ENCODE measurements around the gene SPATS2.
"Not testable (repeated sequence)": the region's sequence is repeated elsewhere in the genome, so short reads cannot be mapped to it uniquely, and the experiment has no call there.

The SPATS2 gene

GRCh38 chr12:49518914-49519573 lies 151.8 kb downstream of the SPATS2 start:
- DNase-seq (ENCODE audit: low read depth): no peak

GRCh38 chr12:49519574-49519936 lies 152.3 kb downstream of the SPATS2 start:
- DNase-seq (ENCODE audit: low read depth): no peak

- DNase-seq (ENCODE audit: low read depth): no peak
Observed at GRCh38 chr12:49521389-49521788, 154.1 kb downstream of the SPATS2 start.

GRCh38 chr12:49524660-49525324 lies 157.5 kb downstream of the SPATS2 start:
- no peak for DNase-seq (ENCODE audit: low read depth)

GRCh38 chr12:49525942-49526341 lies 158.7 kb downstream of the SPATS2 start:
- no peak for DNase-seq (ENCODE audit: low read depth)

- DNase-seq (ENCODE audit: low read depth): no peak
Observed at GRCh38 chr12:49527361-49528130, 160.3 kb downstream of the SPATS2 start.

GRCh38 chr12:49529414-49529813 lies 162.2 kb downstream of the SPATS2 start:
- DNase-seq (ENCODE audit: low read depth): no peak

GRCh38 chr12:49531745-49532144 lies 164.5 kb downstream of the SPATS2 start:
- no peak for DNase-seq (ENCODE audit: low read depth)

- DNase-seq (ENCODE audit: low read depth): no peak
Observed at GRCh38 chr12:49533331-49533730, 166.1 kb downstream of the SPATS2 start.

- DNase-seq (ENCODE audit: low read depth): not testable (repeated sequence)
Observed at GRCh38 chr12:49534122-49534521, 166.9 kb downstream of the SPATS2 start.

- DNase-seq (ENCODE audit: low read depth): no peak
Observed at GRCh38 chr12:49534731-49535278, 167.5 kb downstream of the SPATS2 start.

- no peak for DNase-seq (ENCODE audit: low read depth)
Observed at GRCh38 chr12:49535921-49536525, 168.8 kb downstream of the SPATS2 start.

GRCh38 chr12:49536526-49537071 lies 169.3 kb downstream of the SPATS2 start:
- DNase-seq (ENCODE audit: low read depth): no peak

- no peak for DNase-seq (ENCODE audit: low read depth)
Observed at GRCh38 chr12:49537231-49537751, 170.0 kb downstream of the SPATS2 start.

- DNase-seq (ENCODE audit: low read depth): no peak
Observed at GRCh38 chr12:49537752-49538509, 170.7 kb downstream of the SPATS2 start.

- no peak for DNase-seq (ENCODE audit: low read depth)
Observed at GRCh38 chr12:49538510-49539403, 171.5 kb downstream of the SPATS2 start, which contains the start of gene KCNH3. Gene KCNH3 (plus strand): TSS chr12:49539030. CDS start chr12:49539417, 387 bp downstream.

GRCh38 chr12:49539406-49540228 lies 172.4 kb downstream of the SPATS2 start:
- no peak for DNase-seq (ENCODE audit: low read depth)

- DNase-seq (ENCODE audit: low read depth): no peak
Observed at GRCh38 chr12:49540229-49541139, 173.2 kb downstream of the SPATS2 start.
